Measurements from ENCODE around the gene MMP21.

DNA sequence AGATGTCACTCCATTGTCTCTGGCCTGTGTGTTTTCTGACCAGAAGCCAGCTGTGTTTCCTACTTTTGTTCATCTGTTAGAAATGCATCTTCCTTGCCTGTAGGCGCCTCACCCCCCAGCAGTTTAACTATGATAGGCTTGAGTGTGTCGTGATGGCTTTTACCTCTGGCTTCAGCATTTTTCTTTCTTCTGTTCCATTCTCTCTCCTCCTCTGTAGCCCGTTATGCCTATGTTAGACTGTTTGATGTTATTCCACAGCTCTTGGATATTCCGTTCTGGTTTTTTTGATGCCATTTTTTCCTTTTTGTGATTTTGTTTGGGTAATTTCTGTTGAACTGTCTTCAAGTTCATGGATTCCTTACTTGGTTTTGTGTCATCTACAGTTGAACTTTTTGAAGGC is 17.9 kb downstream of the MMP21 start:
- TF ChIP-seq, protein P1, sequence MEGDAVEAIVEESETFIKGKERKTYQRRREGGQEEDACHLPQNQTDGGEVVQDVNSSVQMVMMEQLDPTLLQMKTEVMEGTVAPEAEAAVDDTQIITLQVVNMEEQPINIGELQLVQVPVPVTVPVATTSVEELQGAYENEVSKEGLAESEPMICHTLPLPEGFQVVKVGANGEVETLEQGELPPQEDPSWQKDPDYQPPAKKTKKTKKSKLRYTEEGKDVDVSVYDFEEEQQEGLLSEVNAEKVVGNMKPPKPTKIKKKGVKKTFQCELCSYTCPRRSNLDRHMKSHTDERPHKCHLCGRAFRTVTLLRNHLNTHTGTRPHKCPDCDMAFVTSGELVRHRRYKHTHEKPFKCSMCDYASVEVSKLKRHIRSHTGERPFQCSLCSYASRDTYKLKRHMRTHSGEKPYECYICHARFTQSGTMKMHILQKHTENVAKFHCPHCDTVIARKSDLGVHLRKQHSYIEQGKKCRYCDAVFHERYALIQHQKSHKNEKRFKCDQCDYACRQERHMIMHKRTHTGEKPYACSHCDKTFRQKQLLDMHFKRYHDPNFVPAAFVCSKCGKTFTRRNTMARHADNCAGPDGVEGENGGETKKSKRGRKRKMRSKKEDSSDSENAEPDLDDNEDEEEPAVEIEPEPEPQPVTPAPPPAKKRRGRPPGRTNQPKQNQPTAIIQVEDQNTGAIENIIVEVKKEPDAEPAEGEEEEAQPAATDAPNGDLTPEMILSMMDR (IDR thresholded peaks at IDR 0.05): no peak
- no peak for TF ChIP-seq POLR2AphosphoS5 (IDR thresholded peaks at IDR 0.05)
